Parietal lobe (tissue), 1 donor: ENCODE results near the gene FNDC10. TPM values are rescaled to one million over a fixed set of nuclear protein-coding genes. Genes with fewer than 3 reads are reported as not detected.

Experiments used
- total RNA-seq: library from RNA; depleted of rRNA; stranded (reverse); fragments of >200 nt; gene quantifications from one replicate; pipeline ENCODE4 v1.2.3, GENCODE V29; 2014

Gene FNDC10
- 2.2 TPM for total RNA-seq

GRCh38 chr1:1599935-1600860, at the start of gene FNDC10:
TSS of gene FNDC10 (minus strand) at chr1:1600135. CDS start at chr1:1600015, 120 bp downstream.

GRCh38 chr1:1631782-1632420, 32.0 kb upstream of the FNDC10 start, which contains the start of gene MMP23B:
TSS of gene MMP23B (plus strand) at chr1:1632173. CDS start at chr1:1632219, 46 bp downstream.

DNA sequence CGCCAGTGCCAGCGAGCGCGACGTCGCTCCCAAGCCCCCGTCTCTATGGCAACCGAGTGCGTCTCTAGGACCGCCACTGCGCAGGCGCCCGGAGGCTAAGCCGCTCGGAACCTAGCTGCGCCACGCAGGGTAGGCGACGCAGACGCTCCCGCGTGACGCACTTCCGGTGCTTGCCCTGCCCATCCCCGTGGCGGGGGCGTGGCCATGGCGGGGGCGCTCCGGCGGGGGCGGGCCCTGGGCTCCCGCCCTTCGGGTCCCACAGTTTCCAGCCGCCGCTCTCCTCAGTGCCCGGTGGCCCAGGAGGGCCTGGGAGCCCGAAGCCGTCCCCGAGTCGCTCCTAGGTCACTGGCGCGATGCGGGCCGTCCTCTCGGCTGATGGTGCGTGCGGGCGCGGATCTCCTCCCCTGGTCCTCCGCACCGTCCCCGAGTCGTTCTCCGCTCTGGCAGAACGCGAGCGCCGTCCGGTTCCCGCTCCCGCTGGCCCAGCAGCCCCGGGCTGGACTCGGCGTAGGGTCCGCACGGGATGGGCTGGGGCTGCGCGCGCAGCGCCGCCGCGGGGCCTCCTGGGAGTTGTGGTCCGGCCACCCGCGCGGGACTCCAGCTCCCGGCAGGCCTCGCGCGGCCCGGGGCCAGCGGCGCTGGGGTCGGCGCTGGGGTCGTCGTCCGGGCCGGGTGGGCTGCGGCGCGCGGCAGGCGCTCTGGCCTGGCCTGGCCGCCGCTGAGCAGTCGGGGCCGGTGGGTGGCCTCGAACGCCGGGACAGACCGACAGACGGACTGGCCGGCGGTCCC, 15.5 kb upstream of the FNDC10 start, which contains the start of gene MIB2:
Gene MIB2 (plus strand): TSS at position 245 of the 789 bp plus-strand sequence. CDS start 7,953 bp downstream, outside the sequence.

DNA sequence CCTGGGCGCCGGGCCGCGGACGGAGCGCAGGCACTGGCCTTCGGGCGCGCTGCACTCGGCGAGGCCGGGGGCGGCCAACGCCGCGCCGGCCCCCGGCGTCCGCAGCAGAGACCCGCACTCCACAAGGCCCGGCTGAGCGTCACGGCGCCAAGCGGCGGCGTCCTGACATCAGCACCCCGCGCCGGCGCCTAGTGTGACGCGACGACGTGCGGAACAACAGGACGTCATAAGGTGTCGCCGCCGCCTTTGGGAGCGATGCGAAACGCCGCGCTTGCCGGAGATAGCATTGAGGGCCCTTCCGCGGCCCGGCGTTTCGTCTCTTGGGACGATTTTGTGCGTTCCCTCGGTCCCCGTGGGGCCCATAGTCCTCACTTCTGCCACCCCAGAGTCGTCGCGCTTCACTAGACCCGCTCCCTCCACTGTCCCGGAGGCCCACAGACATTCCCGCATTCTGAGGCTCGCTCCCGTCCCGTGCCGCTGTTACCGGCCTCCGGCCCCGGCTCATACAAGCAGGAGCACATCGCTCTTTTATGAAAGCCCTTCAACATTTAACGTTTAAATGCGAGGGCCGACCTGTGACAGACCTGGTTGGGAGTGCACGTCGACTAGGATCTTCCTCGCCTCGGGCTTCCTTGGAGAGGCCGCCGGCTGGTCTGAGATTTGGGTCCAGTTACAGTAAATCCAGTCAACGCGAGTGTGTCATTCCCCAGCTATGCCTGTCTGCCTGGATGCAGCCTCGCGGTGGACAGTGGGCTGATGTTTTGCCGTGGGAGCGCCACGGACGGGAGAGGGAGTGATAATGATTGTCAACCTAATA, 25.0 kb downstream of the FNDC10 start, which contains the start of gene SSU72:
Gene SSU72 (minus strand): TSS at position 143 of the 817 bp plus-strand sequence. CDS start 306 bp downstream, outside the sequence.

Other genes starting within 250 kb of the FNDC10 start
- gene MXRA8, start 241.6 kb downstream of the FNDC10 start, total RNA-seq = 9.1 TPM
- 27.2 TPM for gene AURKAIP1, start 224.9 kb downstream of the FNDC10 start, total RNA-seq
- 262 TPM for gene CCNL2, start 200.8 kb downstream of the FNDC10 start, total RNA-seq
- gene MRPL20, start 192.8 kb downstream of the FNDC10 start, total RNA-seq = 49.5 TPM
- 1.6 TPM for gene ANKRD65, start 178.9 kb downstream of the FNDC10 start, total RNA-seq
- gene VWA1, start 164.4 kb downstream of the FNDC10 start, total RNA-seq = 4.1 TPM
- gene ATAD3C, start 150.4 kb downstream of the FNDC10 start, total RNA-seq = not detected
- 22.5 TPM for gene ATAD3B, start 128.4 kb downstream of the FNDC10 start, total RNA-seq
- 13.5 TPM for gene ATAD3A, start 88.0 kb downstream of the FNDC10 start, total RNA-seq
- 20.3 TPM for gene TMEM240, start 59.5 kb downstream of the FNDC10 start, total RNA-seq
- 45.4 TPM for gene SSU72, start 25.3 kb downstream of the FNDC10 start, total RNA-seq
- gene MIB2, start 15.4 kb upstream of the FNDC10 start, total RNA-seq = 67.6 TPM
- 0.63 TPM for gene MMP23B, start 32.0 kb upstream of the FNDC10 start, total RNA-seq
- 8.5 TPM for gene CDK11B, start 58.9 kb upstream of the FNDC10 start, total RNA-seq
- gene SLC35E2B, start 92.7 kb upstream of the FNDC10 start, total RNA-seq = 91.4 TPM
- 42.6 TPM for gene CDK11A, start 124.2 kb upstream of the FNDC10 start, total RNA-seq
- 30.0 TPM for gene NADK, start 178.3 kb upstream of the FNDC10 start, total RNA-seq